Lung microvascular endothelial cell (primary cell): ENCODE data around the gene TMEM200A. TPM values are rescaled to one million over a fixed set of nuclear protein-coding genes. Genes with fewer than 3 reads are reported as not detected.

ENCODE experiments used
- DNase-seq, 2 donors: peaks; one replicate each; pipeline versions ENCODE4 v3.0.0 to v3.0.0-alpha.2; 2010; ENCODE audit warnings: low read depth in 2 of 2
- total RNA-seq: library from RNA; depleted of rRNA; stranded (reverse); fragments of >200 nt; gene quantifications from 2 replicates; pipeline ENCODE4 v1.2.1, GENCODE V29; 2014

The TMEM200A gene
- total RNA-seq, 1 donor from 2014 or later: 0.20 TPM

DNA sequence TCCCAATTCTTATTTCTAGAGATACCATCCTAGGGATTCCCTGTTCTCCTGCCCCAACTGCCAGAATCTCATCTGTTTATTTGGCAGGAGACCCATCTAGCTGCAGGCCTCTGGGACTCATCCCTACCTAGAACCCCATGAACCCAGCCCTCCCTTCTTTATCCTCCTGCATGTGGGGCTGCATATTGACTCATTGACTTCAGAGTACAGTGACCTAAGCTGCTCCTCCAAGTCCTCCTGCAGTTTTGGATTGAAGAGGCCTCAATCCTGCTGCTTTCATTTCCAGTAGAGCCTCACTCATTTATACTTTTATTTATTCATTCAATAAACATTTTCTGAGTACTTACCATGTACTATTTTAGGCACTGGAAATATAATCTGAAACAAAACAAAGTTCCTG is 11.6 kb downstream of the TMEM200A start:
- DNase-seq: no peak

DNA sequence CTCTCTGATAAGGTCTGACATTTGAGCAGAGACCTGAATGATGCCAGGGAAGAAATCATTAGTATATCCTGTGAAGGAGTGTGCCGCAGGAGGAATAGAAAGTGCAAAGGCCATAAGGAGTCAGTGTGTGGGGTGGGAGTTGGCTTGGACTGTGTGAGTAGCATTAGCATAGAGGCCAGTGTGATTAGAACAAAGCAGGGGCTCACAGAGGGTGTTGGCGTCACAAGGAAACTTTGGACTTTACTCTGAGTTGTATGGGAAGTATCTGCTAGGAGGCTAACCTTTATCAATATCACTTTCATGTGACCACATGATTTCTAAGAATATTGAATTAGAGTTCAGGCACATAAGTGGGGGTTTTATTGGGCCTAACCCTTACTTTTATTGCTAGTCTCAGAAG is 12.1 kb downstream of the TMEM200A start:
- no peak for DNase-seq

DNA sequence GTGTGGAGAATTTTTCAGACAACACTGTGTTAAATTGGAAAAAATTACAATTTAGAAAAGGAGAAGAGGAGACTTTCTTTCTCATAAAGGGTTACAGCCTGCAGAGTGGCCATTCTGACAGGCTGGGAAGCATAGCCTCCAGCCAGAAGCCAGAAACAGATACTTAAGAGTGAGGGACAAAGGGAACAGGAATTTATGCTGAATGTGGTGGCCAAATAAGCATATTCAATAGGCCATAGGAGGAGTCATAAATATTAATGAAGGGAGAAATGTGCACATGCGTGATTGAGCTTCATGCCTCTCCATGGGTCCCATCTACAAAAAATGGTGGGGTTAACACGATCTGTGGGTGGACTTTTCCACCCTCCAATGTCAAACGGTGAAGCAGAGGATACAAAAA is 13.4 kb downstream of the TMEM200A start:
- DNase-seq: no peak

DNA sequence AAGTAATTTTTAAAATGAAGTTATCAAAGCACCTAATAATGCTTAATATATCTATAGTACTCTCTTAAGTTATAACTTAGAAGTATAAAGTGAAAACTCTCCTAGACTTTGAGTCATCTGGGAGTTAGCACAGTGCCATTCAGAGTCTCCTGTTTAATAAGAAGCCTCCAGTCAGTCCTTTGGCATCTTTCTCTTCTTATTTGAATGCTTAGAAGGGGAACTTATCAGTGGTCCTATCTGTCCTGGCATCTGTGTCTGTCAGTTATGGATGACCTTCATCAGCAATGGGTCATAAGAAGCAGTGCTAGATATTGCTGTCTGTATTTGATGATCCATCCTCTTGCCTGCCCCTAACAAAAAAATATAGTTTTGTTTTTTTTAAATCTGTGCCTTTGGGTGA is 15.2 kb downstream of the TMEM200A start:
- DNase-seq: no peak

DNA sequence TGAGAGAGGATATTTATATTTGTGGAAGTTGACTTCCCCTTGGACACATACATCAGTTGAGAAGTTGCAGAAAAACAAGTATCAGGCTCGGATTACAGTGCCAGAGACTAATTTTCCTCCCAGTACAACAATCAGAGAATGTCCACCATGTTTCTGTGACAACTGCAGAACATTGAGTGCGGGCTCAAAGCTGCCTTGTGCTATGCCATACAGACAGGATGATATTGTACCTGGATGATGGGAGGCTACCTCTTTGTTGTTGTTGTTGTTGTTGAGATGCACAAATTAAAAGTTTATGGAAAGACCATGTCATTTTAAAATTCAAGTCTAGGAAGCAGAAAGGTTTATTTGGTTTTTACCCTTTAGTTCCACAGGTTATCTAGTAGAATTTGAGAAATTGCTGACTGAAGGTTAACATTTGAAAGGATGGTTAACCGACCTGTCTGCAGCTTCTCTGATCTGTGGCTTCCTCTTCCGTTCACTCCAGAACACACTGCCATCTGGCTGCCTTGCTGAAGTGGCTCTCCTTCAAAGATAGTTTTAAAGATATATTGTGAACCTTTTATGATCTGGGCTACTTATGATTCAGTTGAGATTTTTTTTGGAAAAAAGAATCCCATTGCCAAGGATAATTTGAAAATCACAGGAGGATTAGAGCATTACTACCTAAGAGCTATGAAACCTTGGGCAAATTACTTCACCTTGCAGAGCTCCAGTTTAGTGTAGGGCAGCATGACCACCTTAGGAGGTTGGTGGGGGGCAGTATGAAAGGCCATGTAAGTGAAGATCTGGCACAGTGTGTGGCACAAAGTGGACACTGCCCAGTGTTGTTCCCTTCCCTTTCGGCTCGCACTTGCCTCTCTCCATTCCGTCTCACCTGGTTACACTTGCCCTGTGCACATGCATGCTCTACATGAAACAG is 15.9 kb downstream of the TMEM200A start:
- DNase-seq: no peak

DNA sequence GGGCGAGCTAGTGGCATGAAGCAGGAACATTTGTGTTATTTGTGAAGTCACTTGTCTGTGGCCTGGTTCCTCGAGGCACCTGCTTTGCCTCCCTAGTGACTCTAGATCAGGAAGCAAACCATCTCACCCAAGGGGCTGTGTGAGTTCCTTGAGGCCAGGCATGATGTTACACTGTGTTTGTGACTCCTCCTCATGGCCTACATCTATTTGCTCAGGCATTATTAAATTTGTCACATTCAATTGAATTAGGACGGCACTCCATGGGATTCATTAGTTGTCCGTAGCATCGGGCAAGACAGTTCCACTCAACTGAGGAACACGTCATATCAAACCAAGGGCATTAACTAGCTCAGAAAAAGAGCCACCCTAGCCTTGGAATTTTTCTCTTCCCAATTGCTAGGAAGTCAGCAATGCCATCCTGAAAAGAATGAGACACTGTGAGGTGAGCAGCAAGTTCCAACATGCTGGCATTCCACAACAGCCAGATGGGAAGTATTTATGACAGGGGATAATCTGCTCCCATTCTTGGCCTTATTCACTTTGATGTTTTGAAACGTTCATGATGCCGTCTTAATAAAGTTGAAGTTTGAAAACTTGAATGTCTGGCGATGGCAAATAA is 17.2 kb downstream of the TMEM200A start:
- DNase-seq: no peak

DNA sequence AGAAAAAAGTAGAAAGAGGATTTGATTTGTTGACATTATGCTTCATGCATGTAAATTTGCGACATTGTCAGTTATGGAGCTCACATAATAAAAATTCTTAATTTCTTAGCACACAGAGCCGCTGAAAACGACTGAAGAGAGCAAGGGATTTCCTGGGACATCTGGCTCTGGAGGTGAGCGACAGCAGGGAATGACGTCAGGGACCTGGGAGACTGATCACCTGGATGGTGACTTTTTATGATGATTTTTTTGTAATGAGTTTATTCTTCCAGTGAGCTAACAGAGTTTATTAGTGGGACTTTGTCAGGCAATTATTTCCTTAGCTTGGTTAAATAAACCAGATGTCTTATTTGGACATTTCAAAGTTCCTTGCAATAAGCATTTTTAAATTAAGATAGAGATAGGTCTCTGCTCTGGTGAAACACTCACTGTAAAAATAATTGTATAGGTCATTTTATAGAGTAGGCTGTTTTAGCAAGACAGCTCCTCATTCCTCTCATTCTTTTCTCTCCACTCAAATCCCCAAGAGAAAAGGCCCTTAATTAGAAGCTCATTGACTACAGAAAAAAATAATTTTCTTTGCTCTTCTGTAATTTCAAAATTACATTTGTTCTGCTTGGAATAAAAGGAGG is 19.4 kb downstream of the TMEM200A start:
- no peak for DNase-seq

DNA sequence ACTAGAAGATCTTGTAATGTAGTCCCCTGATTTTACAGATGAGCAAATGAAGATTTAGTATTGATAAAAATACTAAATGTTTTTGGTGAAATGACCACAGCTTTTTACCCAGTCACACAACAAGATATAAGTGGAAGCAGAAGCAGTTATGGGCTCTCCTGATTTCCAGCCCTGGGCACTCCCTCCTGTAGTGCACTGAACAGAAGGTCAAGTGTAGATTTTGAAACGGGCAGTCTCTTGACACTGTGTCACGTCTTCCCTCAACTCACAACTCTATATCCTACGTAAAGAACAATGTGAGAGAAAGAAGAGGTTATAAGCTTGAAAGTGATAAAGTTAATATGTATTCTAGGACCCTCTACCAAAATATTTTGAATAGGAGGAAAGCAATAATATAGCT is 23.3 kb downstream of the TMEM200A start:
- DNase-seq: no peak

DNA sequence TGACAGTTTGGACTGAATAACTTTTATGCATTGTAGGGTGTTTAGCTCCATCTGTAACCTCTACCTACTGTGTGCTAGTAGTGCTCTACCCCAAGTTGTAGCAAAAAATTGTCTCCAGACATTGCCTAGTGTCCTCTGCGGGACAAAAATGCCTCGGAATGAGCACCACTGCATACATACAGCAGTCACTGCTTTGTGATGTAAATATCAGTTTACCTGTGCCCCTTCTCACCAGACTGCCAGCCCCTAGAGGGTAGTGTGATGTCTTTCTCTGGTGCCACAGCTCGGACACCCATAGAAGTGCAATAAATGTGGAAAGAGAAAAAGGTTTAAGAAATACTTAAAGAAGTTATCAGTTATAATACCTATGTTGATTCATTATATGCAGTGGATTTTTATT is 25.1 kb downstream of the TMEM200A start:
- no peak for DNase-seq

DNA sequence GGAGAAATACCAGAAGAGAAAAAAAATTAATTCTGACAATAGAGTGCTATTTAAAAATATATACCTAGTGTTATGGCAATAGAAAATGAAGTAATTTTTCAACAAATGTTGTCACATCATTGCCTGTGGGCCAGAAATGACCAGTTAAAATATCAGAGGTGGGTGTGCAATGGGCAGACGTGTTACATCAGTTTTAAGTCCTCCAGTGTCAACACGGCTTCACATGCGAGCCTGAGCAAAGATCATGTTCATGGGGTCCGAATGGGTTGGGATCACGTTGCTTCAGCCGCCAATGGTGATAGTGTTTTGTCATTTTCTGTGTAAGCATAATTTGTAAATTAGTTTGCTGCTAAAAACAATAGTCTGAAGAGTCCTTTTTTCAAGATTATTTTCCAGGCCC is 27.5 kb downstream of the TMEM200A start:
- DNase-seq: no peak

DNA sequence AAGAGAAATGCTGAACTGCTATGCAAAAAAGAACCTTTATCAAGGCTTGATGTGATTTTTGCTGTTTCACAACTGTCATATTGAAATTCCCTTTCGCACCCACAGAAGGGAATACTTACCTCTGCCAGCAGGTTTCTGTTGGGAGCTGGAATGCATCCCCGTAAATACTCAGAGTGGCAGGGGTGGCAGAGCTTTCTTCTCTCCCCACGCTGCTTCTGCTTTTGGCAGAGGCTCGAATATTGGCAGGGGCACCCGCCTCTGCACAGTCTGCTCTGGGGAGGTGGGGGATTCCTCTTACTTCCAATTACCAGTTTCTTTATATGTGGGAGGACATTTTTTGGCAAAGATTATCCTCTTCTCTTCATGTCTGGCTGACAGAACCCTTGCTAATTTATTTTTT is 28.4 kb downstream of the TMEM200A start:
- DNase-seq: no peak

DNA sequence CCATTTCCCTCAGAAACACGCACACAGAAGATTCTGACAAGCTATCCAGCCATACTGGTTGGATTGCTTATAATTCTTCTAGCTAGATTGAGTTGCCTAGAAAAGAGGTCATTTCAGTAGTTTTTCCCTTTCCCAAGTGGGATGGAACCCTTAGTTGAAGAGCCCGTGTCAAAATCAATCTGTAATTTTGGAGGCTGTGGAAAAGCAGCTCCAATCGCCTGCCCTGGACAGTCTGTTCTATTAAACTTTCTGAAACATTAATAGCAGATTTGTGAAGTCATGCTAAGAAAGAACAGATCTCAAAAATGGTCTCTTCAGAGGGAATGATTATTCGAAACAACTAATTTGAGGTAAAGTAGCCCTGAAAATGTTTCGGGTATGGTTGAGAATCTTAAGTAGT is 29.3 kb downstream of the TMEM200A start:
- DNase-seq: no peak

DNA sequence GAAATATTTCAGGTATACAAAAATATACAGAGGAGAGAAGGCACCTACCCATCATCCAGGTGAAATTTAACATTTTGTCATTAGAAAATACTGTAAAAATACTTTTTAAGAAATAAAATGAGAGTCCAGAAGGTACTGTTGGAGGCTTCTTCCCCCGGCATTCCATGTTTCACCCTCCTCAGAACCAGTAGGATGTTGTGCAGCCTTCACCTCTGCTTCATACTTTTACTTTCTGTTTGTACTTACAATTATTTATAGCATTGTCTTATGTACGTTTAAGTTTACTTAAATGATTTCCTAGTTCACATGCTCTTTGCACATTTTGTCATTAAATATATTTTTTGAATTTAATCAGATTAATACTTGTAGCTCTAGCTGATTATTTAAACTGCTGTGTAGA is 30.9 kb downstream of the TMEM200A start:
- no peak for DNase-seq

DNA sequence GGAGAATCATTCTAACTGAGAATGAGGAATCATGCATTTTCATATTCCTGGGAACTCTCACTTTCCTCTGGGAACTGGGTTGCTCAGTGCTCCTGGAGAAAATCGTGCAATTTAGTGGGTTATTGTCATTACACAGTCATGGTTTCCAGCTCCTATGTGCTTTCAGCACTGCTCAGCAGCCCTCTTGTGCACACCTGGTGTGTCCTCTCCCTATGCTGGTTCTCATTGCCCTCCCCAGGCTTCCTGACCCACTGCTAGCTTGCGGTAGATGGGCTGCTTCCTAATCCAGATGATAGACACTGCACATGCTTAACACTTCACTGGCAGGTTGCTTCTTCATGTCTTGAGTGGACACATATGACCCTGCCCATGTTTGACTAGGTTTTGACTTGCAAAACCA is 39.7 kb downstream of the TMEM200A start:
- DNase-seq: no peak

DNA sequence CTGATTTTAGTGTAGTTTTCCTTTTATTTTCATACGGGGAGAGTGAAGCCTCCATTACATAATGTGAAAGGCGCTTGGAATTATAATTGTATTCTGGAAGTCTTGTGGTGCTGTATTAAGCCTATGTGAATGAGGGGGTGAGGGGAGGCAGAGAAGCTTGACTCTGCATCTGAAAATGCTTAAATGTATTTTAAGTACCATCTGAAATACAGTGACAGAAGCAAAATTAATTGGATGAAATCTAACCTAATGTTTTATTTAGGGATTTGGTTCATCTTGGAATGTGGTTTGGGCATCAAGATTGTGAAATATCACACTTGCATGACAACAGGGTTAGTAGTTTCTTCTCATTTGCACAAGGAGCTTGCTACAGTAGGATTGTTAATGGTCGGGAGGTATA is 41.2 kb downstream of the TMEM200A start:
- DNase-seq: no peak

DNA sequence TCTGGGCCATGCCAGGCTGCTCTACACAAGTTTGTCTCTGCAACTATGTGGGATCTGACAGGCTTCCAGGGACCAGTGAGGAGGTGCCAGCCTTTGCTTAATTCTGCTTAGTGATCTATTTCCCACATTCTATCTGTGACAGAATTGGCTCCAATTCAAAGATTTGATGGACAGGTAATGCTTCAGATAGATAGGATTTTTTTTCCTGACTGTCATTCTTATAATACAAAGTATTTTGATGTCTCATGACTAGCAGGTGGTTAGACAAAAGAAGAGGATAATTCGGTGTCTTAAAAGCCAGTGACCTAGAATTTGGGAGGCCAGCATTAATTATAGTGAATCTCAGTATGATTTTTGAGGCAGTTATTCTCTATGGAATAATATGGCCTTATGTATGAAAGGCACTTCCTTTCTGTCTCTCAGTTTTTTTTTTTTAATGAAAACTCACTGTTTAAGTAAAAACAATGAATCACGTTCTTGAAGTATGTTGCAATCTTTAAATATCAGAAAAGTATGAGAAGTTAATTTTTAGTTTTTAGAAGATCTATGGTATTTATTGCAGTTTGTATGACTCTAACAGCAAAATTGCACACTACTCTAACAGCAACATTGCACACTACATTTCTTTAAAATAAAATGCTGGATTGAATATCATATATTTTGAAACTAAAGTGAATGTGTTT is 43.7 kb downstream of the TMEM200A start:
- DNase-seq: no peak

DNA sequence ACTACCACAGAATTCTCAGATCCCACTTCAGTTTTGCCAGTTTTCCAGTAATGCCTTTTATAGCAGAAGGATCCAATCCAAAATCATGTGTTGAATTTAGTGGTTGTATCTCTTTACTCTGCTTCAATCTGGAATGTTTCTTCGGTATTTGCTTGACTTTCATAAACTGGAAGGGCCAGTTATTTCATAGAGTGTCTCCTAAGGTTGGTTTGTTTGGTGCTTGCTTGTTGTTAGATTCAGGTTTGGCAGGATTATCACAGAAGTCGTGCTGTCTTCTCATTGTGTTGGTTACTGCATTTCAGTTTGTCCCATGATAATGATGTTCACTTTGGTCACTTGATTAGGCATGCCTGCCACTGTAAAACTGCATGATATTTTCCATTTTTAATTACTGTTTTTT is 45.7 kb downstream of the TMEM200A start:
- no peak for DNase-seq

DNA sequence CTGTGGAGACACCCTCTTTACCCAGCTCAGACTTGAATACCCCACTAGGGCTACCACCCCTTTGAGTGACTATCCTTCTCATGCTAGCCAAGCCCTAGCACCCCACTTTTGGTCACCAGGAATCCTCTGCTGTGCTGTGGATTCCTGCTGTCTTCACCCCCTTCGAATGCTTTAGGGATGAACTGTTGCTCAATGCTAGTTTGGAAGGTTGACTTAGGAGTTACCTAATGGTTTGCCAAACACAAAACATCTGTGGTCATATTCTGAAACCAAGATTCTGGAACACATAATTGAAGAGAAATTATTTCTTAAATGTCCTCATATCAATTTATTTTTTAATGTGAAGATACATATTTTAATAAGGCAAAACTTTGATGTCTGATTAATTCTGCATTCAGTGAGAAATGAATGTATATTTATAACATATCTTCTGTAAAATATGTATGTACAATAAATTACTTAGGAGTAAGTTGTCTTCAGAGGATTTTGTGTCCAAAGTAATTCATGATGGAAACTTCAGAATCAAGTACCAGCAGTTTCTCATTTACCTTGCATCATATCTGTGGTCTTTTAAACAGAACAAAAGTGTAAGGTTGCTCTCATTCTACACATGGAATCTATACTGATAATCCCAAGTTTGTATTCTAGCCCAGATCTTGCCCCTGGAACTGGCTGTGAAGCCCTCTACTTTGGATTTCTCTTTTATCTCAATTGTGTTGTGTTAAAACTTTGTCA is 46.9 kb downstream of the TMEM200A start:
- no peak for DNase-seq

DNA sequence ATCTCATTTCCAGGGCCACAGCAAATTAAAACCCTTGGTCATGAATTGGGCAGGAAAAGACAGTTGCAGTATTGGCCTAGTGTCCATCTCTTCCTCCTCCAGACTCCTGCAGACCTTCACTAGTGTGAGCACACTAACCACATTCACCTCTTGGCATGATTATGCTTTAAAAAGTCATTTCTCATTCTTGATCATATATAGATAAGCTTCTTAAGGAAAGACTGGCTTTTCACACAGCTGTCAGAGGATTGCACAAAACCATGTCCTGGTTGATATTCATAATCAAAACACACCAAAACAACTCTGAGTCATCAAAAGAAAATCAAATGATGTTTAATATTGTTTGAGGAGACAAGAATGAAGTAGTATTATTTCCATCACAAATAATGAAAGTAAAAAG is 52.1 kb downstream of the TMEM200A start:
- DNase-seq: peak in 1 of 2 donors; percentile 2

DNA sequence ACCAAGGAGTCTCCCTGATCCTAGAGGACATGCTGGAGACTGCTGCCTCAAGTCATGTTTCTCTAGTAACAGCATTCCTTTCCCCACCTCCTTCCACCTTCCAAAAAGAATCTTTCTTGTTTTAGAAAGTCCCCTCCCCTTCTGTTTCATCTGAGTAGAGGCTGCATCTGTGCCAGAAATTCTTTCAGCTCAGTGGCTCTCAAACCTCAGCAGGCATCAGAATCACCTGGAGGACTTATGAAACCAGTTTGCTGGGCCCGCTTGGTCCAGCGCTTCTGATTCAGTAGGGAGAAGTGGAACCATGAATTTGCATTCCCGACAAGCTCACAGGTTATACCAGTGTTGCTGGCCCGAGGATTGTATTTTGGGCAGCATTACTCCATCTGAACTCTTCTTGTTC is 55.1 kb downstream of the TMEM200A start:
- no peak for DNase-seq

DNA sequence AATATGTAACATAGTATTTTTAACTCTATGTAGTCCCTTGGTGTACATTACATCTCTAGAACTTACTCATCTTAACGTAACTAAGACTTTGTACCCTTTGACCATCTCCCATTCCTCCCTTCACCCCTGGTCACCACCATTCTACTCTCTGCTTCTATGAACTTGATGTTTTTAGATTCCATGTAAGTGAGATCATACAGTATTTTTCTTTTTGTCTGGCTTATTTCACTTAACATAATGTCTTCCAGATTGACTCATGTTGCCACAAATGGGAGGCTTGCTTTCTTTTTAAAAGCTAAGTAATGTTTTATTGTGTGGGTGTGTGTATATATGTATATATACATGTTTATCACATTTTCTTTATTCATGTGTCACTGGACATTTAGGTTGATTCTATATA is 55.8 kb downstream of the TMEM200A start:
- DNase-seq: no peak
